Ectodermal cell (in vitro differentiated cells): Measurements from ENCODE around the gene NTN3.
"Not testable (repeated sequence)": the region's sequence is repeated elsewhere in the genome, so short reads cannot be mapped to it uniquely, and the experiment has no call there.

Experiments used
- H3K27ac ChIP-seq: 2 replicates; pipeline ENCODE4 v1.7.0; 2013; ENCODE audit warnings: mild to moderate bottlenecking, low read depth, low read length; ENCODE audit not compliant: insufficient read depth, poor library complexity, severe bottlenecking
- H3K27me3 ChIP-seq: 2 replicates; pipeline ENCODE4 v1.7.0; 2013; ENCODE audit warnings: mild to moderate bottlenecking, low read length; ENCODE audit not compliant: insufficient read depth, control insufficient read depth, poor library complexity, severe bottlenecking
- H3K36me3 ChIP-seq: one replicate; pipeline ENCODE4 v1.7.0; 2013; ENCODE audit warnings: low read length; ENCODE audit not compliant: control insufficient read depth, insufficient read depth
- H3K4me1 ChIP-seq: one replicate; pipeline ENCODE4 v1.7.0; 2013; ENCODE audit warnings: low read length; ENCODE audit not compliant: control insufficient read depth, insufficient read depth
- H3K4me3 ChIP-seq: 2 replicates; pipeline ENCODE4 v1.7.0; 2013; ENCODE audit warnings: low read depth, low read length, control low read depth; ENCODE audit not compliant: insufficient read depth
- H3K9me3 ChIP-seq: 2 replicates; pipeline ENCODE4 v1.7.0; 2013; ENCODE audit warnings: mild to moderate bottlenecking, low read length, moderate library complexity; ENCODE audit not compliant: control insufficient read depth
- WGBS, 2 experiments: methylation state at CpG; one replicate each; pipeline ENCODE4 v1.1.7; 2013; ENCODE audit warnings: missing lambda C conversion rate in 2 of 2; 5-methylcytosine and 5-hydroxymethylcytosine counted together

The NTN3 gene

DNA sequence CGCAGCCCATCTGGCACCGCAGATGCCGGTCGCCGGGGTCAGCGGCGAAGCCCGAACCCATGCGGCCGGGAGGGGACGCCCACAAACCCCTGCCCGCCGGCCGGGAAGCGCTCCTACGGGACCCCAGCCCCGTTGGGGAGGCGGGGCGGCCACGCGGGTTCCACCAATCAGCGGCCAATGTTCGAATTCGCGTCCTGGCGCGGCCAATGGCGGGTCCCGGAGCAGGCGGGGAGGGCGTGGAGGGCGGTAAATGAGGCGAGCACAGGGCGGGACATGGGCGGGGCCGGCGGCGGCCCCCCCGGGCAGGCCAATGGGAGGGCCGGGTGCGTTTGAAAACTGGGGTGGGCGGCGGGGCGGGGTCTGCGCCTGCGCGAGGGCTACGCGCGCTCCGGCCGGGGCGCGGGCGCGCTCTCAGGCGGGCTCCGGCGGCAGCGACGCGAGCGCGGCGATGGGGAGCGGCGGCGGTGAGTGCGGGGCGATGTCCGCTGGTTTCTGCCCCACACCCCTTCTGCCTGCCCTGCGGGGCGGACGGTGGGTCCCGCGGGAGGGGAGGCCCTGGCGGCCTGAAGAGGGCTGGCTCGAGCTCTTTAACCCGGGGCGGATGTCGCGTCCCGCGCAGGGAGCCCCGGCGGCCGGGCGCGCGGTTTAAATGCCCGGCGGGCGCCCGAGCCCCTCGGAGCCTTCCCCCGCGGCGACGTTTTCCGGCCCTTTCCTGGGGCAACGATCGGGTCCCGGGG is 41.9 kb upstream of the NTN3 start, which contains the start of gene CCNF:
CCNF (plus strand) TSS at position 414 of the 737 bp plus-strand sequence; CDS start at position 449, 35 bp downstream.
- Histone ChIP-seq H3K9me3 (no peaks in the 10 kb centered on the region), H3K27ac (peak within 1 kb of the TSS; percentile 18), H3K27me3 (no peaks in the 10 kb centered on the region), H3K4me3 (peak within 1 kb of the TSS; percentile 91), H3K4me1 (peaks cover 12% of the 10 kb centered on the region), H3K36me3 (peaks cover 14% of the 10 kb centered on the region)
- 0% methylated on average over 103 of the region's 103 CpGs for WGBS, 2 experiments

DNA sequence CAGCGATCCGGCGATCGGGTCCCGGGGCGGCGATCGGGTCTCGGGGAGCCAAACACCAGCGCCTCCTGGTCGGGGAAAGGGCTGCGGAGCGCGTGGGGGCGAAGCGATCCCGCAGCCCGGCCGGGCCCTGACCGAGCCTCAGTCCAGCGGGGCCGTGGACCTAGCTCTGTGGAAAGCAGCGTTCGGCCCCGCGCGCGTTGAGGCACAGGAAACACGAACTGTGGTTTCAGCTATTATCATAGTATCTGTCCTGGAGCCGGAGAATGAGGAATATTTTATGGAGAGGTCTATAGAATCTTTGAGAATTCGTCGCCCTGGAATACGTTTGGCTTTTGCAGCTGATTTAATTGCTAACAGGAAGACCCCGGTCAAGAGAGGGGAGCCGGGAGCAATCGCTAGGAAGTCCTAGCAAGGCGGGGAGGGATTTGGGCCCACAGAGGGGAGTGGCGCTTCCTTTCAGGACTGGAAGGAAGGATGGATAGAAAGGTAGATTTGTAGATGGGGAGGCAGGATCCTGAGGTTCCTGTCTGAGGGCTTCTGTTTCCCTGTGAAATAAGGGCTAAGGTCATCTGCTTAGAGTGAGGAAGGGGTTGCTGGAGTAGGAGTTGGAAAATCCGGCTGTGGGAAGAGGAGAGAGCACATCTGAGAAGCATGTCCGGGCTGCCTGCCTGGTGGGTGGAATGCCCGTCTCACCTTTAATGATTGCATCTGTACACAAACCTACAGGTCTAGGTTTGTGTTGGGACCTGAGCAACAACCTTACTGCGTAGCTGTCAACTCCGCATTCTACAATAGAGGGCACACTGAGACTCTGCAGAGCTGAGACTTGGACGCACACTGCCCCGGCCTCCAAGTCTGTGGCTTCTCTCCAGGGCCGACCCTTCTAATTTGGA is 41.1 kb upstream of the NTN3 start:
- H3K9me3 ChIP-seq, result no peaks in the 10 kb centered on the region
- H3K36me3 ChIP-seq, result peaks cover 14% of the 10 kb centered on the region
- H3K27ac ChIP-seq, result no peak overlapping the region
- 10% methylated on average over 46 of the region's 46 CpGs for WGBS, 2 experiments
- H3K4me3 ChIP-seq, result peak overlapping the region; percentile 91
- H3K27me3 ChIP-seq, result no peaks in the 10 kb centered on the region
- peaks cover 12% of the 10 kb centered on the region for H3K4me1 ChIP-seq

DNA sequence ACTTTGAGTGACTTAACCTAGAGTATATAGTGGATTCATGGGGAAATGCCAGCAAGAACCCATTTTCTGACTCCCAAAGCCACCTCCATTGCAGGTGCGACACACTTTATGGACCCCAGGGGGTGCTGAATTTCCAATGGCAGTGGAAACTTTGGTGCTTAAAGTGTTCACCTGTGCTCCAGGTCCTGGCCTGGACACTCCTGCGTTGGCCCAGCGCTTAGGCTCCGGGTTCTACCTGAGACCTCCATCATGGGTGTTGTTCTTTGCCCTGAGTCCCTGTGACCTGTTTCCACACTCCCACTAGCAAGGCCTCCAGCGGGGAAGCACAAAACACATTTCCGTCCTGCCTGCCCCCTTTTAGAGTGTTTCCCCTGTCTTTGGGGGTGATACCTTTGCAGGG is 38.8 kb upstream of the NTN3 start:
- peaks cover 32% of the 10 kb centered on the region for H3K36me3 ChIP-seq

DNA sequence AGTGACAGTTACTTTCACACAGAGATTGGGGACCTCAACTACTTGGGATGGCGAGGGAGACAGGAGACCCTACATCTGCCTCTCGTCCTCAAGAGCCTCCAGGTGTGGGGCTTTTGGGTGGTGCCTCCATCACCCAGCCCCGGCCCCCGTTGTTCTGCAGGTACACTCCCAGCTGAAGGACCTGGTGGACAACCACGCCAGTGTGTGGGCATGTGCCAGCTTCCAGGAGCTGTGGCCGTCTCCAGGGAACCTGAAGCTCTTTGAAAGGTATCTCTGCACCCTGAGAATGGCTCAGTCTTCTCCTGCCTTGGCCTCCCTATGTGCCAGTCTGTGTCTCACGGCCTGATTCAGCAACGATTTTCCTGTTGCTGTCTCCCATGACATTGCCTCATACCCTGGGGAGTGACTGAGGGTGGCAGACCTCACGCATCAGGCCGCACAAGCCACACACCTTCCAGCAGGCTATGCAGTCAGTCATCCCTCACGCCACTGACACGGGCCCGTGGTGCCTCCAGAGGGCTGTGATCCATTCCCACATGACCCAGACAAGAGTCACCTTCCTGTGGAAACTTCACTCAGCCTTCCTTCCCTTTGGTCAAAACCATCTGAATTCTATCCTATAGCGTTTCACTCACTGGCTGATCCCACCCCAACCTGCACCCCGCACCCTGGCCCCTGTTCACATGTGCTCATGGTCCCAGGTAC is 38.1 kb upstream of the NTN3 start:
- Histone ChIP-seq H3K36me3 (peaks cover 38% of the 10 kb centered on the region), H3K9me3 (no peaks in the 10 kb centered on the region), H3K4me1 (peaks cover 11% of the 10 kb centered on the region), H3K27ac (no peak overlapping the region), H3K27me3 (no peaks in the 10 kb centered on the region), H3K4me3 (no peak overlapping the region)
- WGBS, 2 experiments, result 95 to 96% methylated on average over 15 of the region's 15 CpGs

More for the DNA sequence above, 38.8 kb upstream of the NTN3 start:
- H3K9me3 ChIP-seq, result no peaks in the 10 kb centered on the region
- no peak overlapping the region for H3K27ac ChIP-seq
- no peaks in the 10 kb centered on the region for H3K27me3 ChIP-seq
- peaks cover 12% of the 10 kb centered on the region for H3K4me1 ChIP-seq
- WGBS, 2 experiments, result 93 to 97% methylated on average over 6 of the region's 6 CpGs
- H3K4me3 ChIP-seq, result no peak overlapping the region

DNA sequence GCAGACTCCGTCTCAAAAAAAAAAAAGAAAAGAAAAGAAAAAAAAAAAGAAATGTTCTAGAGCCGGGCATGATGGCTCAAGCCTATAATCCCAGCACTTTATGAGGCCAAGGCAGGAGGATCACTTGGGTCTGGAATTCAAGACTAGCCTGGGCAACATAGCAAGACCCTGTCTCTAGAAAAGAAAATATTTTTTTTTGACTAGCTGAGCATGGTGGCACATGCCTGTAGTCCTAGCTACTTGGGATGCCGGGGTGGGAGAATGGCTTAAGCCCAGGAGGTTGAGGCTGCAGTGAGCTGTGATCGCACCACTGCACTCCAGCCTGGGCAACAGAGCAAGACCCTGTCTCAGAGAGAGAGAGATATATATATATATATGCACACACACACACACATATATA is 35.9 kb upstream of the NTN3 start:
- H3K27me3 ChIP-seq, H3K9me3 ChIP-seq, H3K4me1 ChIP-seq, H3K4me3 ChIP-seq, H3K27ac ChIP-seq: not testable (repeated sequence)
- 75 to 83% methylated on average over 3 of the region's 4 CpGs for WGBS, 2 experiments
- H3K36me3 ChIP-seq, result peaks cover 56% of the 10 kb centered on the region

DNA sequence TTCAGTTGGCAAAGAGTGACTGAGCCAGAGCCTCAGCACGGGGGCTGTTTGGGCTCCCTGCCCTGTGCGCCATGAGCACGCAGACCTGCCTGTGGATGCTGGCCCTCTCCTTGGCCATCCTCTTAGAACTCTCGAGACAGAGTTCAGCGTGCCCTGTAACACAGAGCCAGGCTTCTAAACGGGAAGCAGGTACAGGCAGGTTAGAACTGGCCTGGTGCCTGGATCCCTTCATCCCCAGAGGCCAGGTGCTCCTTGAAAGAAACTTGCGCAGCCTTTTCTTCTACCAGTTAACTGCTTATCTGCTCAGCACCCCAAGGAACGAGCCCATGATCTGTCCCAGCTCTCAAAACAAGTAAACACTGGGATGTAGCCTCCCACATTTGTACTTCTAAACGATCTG is 35.0 kb upstream of the NTN3 start:
- Histone ChIP-seq H3K27me3 (no peaks in the 10 kb centered on the region), H3K36me3 (peaks cover 59% of the 10 kb centered on the region), H3K4me1 (no peaks in the 10 kb centered on the region), H3K4me3 (no peak overlapping the region), H3K9me3 (no peaks in the 10 kb centered on the region), H3K27ac (no peak overlapping the region)
- WGBS, 2 experiments, result 95 to 96% methylated on average over 9 of the region's 9 CpGs

DNA sequence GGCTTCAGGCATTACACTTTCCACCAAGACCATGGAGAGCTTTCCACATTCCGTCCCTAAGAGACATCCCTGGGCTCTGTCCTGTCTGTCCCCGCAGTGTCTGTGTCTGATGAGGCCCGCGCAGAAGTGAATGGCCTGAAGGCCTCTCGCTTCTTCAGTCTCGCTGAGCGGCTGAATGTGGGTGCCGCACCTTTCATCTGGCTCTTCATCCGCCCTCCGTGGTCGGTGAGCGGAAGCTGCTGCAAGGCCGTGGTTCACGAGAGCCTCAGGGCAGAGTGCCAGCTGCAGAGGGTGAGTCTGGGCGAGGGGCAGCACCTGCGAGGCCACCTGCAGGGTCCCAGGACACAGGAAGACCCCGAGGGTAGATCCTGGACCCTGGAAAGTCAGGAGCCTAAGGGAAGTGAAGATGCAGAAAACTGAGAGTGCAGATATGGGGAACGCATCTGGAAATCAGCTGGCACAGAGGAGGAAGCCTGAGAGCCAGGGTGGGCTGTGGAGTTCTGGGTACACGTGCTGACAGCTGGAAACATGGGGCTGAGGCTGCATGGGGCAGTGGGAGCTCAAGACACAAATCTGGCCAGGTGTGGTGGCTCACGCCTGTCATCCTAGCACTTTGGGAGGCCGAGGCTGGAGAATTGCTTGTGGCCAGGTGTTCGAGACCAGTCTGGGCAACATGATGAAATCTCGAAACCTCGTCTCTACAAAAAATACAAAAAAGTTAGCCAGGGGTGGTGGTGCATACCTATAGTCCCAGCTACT is 33.9 kb upstream of the NTN3 start:
- 96 to 97% methylated on average over 24 of the region's 24 CpGs for WGBS, 2 experiments

DNA sequence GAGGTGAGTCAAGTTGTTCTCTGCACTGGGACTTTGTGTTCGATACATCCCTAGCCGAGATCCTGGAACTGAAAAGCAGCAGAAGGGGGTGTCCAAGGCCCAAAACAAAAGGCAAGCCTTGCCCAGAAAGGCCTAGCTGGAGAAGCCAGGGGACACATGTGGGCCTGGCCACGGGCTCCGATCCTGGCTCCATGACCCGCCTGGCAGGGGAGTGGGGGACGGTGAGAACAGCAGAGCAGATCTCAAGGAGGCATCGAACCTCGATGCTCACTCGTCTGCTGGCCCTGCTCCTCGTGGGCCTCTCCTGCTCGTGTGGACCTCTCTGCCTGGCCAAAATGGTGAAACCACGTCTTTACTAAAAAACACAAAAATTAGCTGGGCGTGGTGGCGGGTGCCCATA is 33.0 kb upstream of the NTN3 start:
- no peaks in the 10 kb centered on the region for H3K9me3 ChIP-seq
- no peaks in the 10 kb centered on the region for H3K27me3 ChIP-seq
- H3K36me3 ChIP-seq, result peaks cover 49% of the 10 kb centered on the region
- WGBS, 2 experiments, result 90 to 95% methylated on average over 14 of the region's 14 CpGs
- no peak overlapping the region for H3K4me3 ChIP-seq
- H3K27ac ChIP-seq, result no peak overlapping the region
- no peaks in the 10 kb centered on the region for H3K4me1 ChIP-seq

More for the DNA sequence above, 33.9 kb upstream of the NTN3 start:
- Histone ChIP-seq H3K4me3 (no peak overlapping the region), H3K4me1 (no peaks in the 10 kb centered on the region), H3K27ac (no peak overlapping the region), H3K9me3 (no peaks in the 10 kb centered on the region), H3K36me3 (peaks cover 57% of the 10 kb centered on the region), H3K27me3 (no peaks in the 10 kb centered on the region)

DNA sequence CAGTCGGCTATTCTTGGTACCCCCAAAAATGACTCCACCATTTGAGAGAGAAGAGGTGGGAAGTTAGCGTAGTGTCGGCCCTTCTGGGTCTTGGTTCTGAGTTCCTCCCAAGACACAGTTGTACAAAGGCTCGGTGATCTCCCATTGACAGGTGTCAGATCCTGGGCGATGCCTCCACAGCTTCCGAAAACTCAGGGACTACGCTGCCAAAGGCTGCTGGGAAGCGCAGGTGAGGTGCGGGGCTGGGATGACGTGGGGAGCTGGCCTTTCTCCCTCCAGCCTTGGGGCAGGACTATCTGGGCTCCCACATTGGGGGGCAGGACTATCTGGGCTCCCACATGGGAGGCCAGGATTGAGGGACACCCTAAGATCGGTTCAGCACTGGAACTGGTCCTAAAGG is 31.5 kb upstream of the NTN3 start:
- Histone ChIP-seq H3K4me1 (no peaks in the 10 kb centered on the region), H3K36me3 (peaks cover 53% of the 10 kb centered on the region), H3K9me3 (no peaks in the 10 kb centered on the region), H3K27ac (no peak overlapping the region), H3K27me3 (no peaks in the 10 kb centered on the region), H3K4me3 (no peak overlapping the region)
- 96 to 97% methylated on average over 11 of the region's 11 CpGs for WGBS, 2 experiments
